ENCODE data around the gene TLR2. TPM values are rescaled to one million over a fixed set of nuclear protein-coding genes. Genes with fewer than 3 reads are reported as not detected.

Gene TLR2
- total and polyA plus RNA-seq, 2 experiments from 2014 or later: 0.63 to 1.2 TPM

- H4K20me1 ChIP-seq (replicated peaks; ENCODE audit: insufficient read depth): no peaks in the 10 kb centered on the region
- ATAC-seq (no peak), DNase-seq (ENCODE audit: low spot score) (no peak)
- no peaks in the 10 kb centered on the region for H3K4me1 Mint-ChIP-seq
- H3F3A ChIP-seq (replicated peaks; ENCODE audit: low read depth): no peaks in the 10 kb centered on the region
- no peak for TF ChIP-seq STAT1 (IDR thresholded peaks at IDR 0.05; ENCODE audit: unreplicated experiment)
- TF ChIP-seq ETS1 (IDR thresholded peaks at IDR 0.05): no peak
- TF ChIP-seq ZNF114 (CRISPR knock-in tag; IDR thresholded peaks at IDR 0.05): no peak
- TF ChIP-seq EZH2phosphoT487 (IDR thresholded peaks at IDR 0.05; ENCODE audit: unreplicated experiment): no peak
- TF ChIP-seq ZNF331 (CRISPR knock-in tag; IDR thresholded peaks at IDR 0.05; ENCODE audit: low read depth): no peak
- TF ChIP-seq JUNB (IDR thresholded peaks at IDR 0.05; ENCODE audit: unreplicated experiment): no peak
- no peak for TF ChIP-seq NANOG (IDR thresholded peaks at IDR 0.05; ENCODE audit: borderline replicate concordance)
- TF ChIP-seq ZNF462 (CRISPR knock-in tag; IDR thresholded peaks at IDR 0.05): no peak
- no peak for TF ChIP-seq EZH2 (IDR thresholded peaks at IDR 0.05; ENCODE audit: low read depth, unreplicated experiment)
- TF ChIP-seq POLR2AphosphoS5 (IDR thresholded peaks at IDR 0.05; ENCODE audit: low read depth): no peak
- no peak for TF ChIP-seq CTCF (conservative IDR thresholded peaks at IDR 0.05; ENCODE audit: low read depth in 2 of 2)
- TF ChIP-seq REST (IDR thresholded peaks at IDR 0.05; ENCODE audit: unreplicated experiment): no peak
- no peak for TF ChIP-seq CREB1 (CRISPR knock-in tag; IDR thresholded peaks at IDR 0.05; ENCODE audit: low read depth)
- no peak overlapping the region for H3K27ac ChIP-seq (ENCODE audit: low read depth)
- H3K36me3 ChIP-seq (ENCODE audit: insufficient read depth): no peaks in the 10 kb centered on the region
- H3K4me1 ChIP-seq (ENCODE audit: insufficient read depth): no peaks in the 10 kb centered on the region
- H3K9me2 ChIP-seq (ENCODE audit: insufficient read depth): no peaks in the 10 kb centered on the region
- H3K9me3 Mint-ChIP-seq: no peaks in the 10 kb centered on the region; the same call in 1 of the 3 replicates
- no peaks in the 10 kb centered on the region for H3K27me3 Mint-ChIP-seq (ENCODE audit: insufficient read depth, low read depth, poor library complexity)
- peaks cover 8% of the 10 kb centered on the region for H3K27me3 ChIP-seq (ENCODE audit: insufficient read depth)
- H3K79me2 ChIP-seq (replicated peaks; ENCODE audit: insufficient read depth): no peaks in the 10 kb centered on the region
- no peak overlapping the region for H3K4me3 ChIP-seq
- no peak overlapping the region for H3K4me3 Mint-ChIP-seq
- H3K27ac Mint-ChIP-seq: no peak overlapping the region
- H2AFZ ChIP-seq: no peak overlapping the region
- no peaks in the 10 kb centered on the region for H3K36me3 Mint-ChIP-seq (ENCODE audit: low read depth)
- H3K4me2 ChIP-seq: no peak overlapping the region
These were observed 7.1 kb upstream of the TLR2 start for GRCh38 chr4:153676984-153677383.

Data from GM23338 (cell line).